ENCODE measurements around the gene SUPT4H1. TPM values are rescaled to one million over a fixed set of nuclear protein-coding genes. Genes with fewer than 3 reads are reported as not detected.

The SUPT4H1 gene
- total RNA-seq, 3 donors from 2014 or later (not counting 1 experiment from before 2014, with no cell fraction given): 55.9 to 68.3 (median 68.1) TPM

GRCh38 chr17:58352596-58353388, 791 bp upstream of the SUPT4H1 start:
- Histone ChIP-seq H3K27me3 (ENCODE audit: control insufficient read depth, insufficient read depth, low read length) (no peaks in the 10 kb centered on the region), H3K36me3 (ENCODE audit: control insufficient read depth, insufficient read depth, low read length) (peaks cover 34% of the 10 kb centered on the region), H3K4me3 (ENCODE audit: low read length) (peak overlapping the region; percentile 87), H3K4me1 (ENCODE audit: control insufficient read depth, insufficient read depth, low read length) (peaks cover 20% of the 10 kb centered on the region), H3K27ac (ENCODE audit: low read length) (peak overlapping the region; percentile 93), H3K9me3 (ENCODE audit: control insufficient read depth, insufficient read depth, low read length) (no peaks in the 10 kb centered on the region)
- no peak for TF ChIP-seq CTCF (IDR thresholded peaks at IDR 0.05)
- DNase-seq (peak in 1 of 2 donors; percentile 47), ATAC-seq (no peak)
- no peaks in the 10 kb centered on the region for H3K9me3 Mint-ChIP-seq
- H3K4me1 Mint-ChIP-seq: peaks cover 60 to 62% of the 10 kb centered on the region in 2 donors
- H3K4me3 Mint-ChIP-seq: peak overlapping the region; percentile 98
- intact Hi-C loops (cut with micrococcal nuclease): loop anchor here (1.0 to 2.0 kb wide), 4 partner anchors 8 to 35 kb away; partner anchors contain the start of gene TSPOAP1
- H3K27me3 Mint-ChIP-seq (ENCODE audit: low read depth in 2 of 2): no peaks in the 10 kb centered on the region
- WGBS (ENCODE audit: insufficient coverage): 7% methylated on average over 26 of the region's 26 CpGs
- peak overlapping the region; percentile 96 to 97 for H3K27ac Mint-ChIP-seq
- H3K36me3 Mint-ChIP-seq: peaks cover 18% of the 10 kb centered on the region

- H3K4me1 Mint-ChIP-seq: peaks cover 67 to 75% of the 10 kb centered on the region in 2 donors
- peaks cover 26% of the 10 kb centered on the region for H3K4me1 ChIP-seq (ENCODE audit: control insufficient read depth, insufficient read depth, low read length)
- no peak for TF ChIP-seq CTCF (IDR thresholded peaks at IDR 0.05)
- H3K9me3 Mint-ChIP-seq: no peaks in the 10 kb centered on the region
- intact Hi-C loops (cut with micrococcal nuclease): no loop called here
- ATAC-seq (no peak), DNase-seq (no peak)
- H3K27me3 Mint-ChIP-seq (ENCODE audit: low read depth in 2 of 2): no peaks in the 10 kb centered on the region
- peak overlapping the region; percentile 82 for H3K4me3 ChIP-seq (ENCODE audit: low read length)
- no peaks in the 10 kb centered on the region for H3K9me3 ChIP-seq (ENCODE audit: control insufficient read depth, insufficient read depth, low read length)
- peak overlapping the region; percentile 98 for H3K4me3 Mint-ChIP-seq
- H3K36me3 ChIP-seq (ENCODE audit: control insufficient read depth, insufficient read depth, low read length): peaks cover 46% of the 10 kb centered on the region
- peak overlapping the region; percentile 96 to 97 for H3K27ac Mint-ChIP-seq
- peaks cover 23% of the 10 kb centered on the region for H3K36me3 Mint-ChIP-seq
- no peaks in the 10 kb centered on the region for H3K27me3 ChIP-seq (ENCODE audit: control insufficient read depth, insufficient read depth, low read length)
- WGBS (ENCODE audit: insufficient coverage): 40% methylated on average over 2 of the region's 4 CpGs
- peak overlapping the region; percentile 69 for H3K27ac ChIP-seq (ENCODE audit: low read length)
Observed at GRCh38 chr17:58351182-58351581, 819 bp downstream of the SUPT4H1 start.

GRCh38 chr17:58348038-58348437, 4.0 kb downstream of the SUPT4H1 start:
- no peak overlapping the region for H3K4me3 Mint-ChIP-seq
- ATAC-seq: no peak
- peaks cover 70 to 81% of the 10 kb centered on the region in 2 donors for H3K4me1 Mint-ChIP-seq
- no peaks in the 10 kb centered on the region for H3K27me3 Mint-ChIP-seq (ENCODE audit: low read depth in 2 of 2)
- no peak overlapping the region for H3K4me3 ChIP-seq (ENCODE audit: low read length)
- peak overlapping the region; percentile 87 to 93 for H3K27ac Mint-ChIP-seq
- TF ChIP-seq CTCF (IDR thresholded peaks at IDR 0.05): no peak
- no peaks in the 10 kb centered on the region for H3K27me3 ChIP-seq (ENCODE audit: control insufficient read depth, insufficient read depth, low read length)
- H3K9me3 ChIP-seq (ENCODE audit: control insufficient read depth, insufficient read depth, low read length): no peaks in the 10 kb centered on the region
- H3K36me3 ChIP-seq (ENCODE audit: control insufficient read depth, insufficient read depth, low read length): peaks cover 57% of the 10 kb centered on the region
- H3K4me1 ChIP-seq (ENCODE audit: control insufficient read depth, insufficient read depth, low read length): peaks cover 54% of the 10 kb centered on the region
- no peaks in the 10 kb centered on the region for H3K9me3 Mint-ChIP-seq
- no peak overlapping the region for H3K27ac ChIP-seq (ENCODE audit: low read length)
- intact Hi-C loops (cut with micrococcal nuclease): no loop called here
- H3K36me3 Mint-ChIP-seq: peaks cover 23% of the 10 kb centered on the region
- DNase-seq: no peak
- 100% methylated on average over 1 of the region's 1 CpG for WGBS (ENCODE audit: insufficient coverage)
